Mucosa of gallbladder (tissue), 1 donor: ENCODE results near the gene THBS2. TPM values are rescaled to one million over a fixed set of nuclear protein-coding genes. Genes with fewer than 3 reads are reported as not detected.
"Not testable (repeated sequence)": the region's sequence is repeated elsewhere in the genome, so short reads cannot be mapped to it uniquely, and the experiment has no call there.

Experiments used
- DNase-seq: peaks from one replicate; pipeline ENCODE4 v3.0.0-alpha.2; 2020; ENCODE audit warnings: low spot score
- total RNA-seq: library from RNA; stranded (reverse); gene quantifications from one replicate; pipeline ENCODE4 v1.2.1, GENCODE V29; 2021
- donor health status: DM: no; HTN: no; CAD: no.

Gene THBS2
- total RNA-seq, 1 donor from 2014 or later: 21.9 TPM

GRCh38 chr6:169230946-169231789 lies 22.5 kb downstream of the THBS2 start:
- DNase-seq: no peak

GRCh38 chr6:169230322-169230665 lies 23.4 kb downstream of the THBS2 start:
- no peak for DNase-seq

- DNase-seq: peak; percentile 9
These were observed 23.9 kb downstream of the THBS2 start for GRCh38 chr6:169229615-169230321.

GRCh38 chr6:169227116-169227515 lies 26.5 kb downstream of the THBS2 start:
- DNase-seq: no peak

- DNase-seq: no peak
These were observed 27.8 kb downstream of the THBS2 start for GRCh38 chr6:169225887-169226286.

- no peak for DNase-seq
These were observed 28.5 kb downstream of the THBS2 start for GRCh38 chr6:169225131-169225576.

GRCh38 chr6:169224716-169225115 lies 28.9 kb downstream of the THBS2 start:
- no peak for DNase-seq

- no peak for DNase-seq
These were observed 29.4 kb downstream of the THBS2 start for GRCh38 chr6:169224185-169224695.

GRCh38 chr6:169223006-169223405 lies 30.6 kb downstream of the THBS2 start:
- DNase-seq: no peak

GRCh38 chr6:169222126-169222525 lies 31.5 kb downstream of the THBS2 start:
- no peak for DNase-seq

- no peak for DNase-seq
These were observed 32.4 kb downstream of the THBS2 start for GRCh38 chr6:169221264-169221663.

GRCh38 chr6:169220068-169220964 lies 33.3 kb downstream of the THBS2 start:
- DNase-seq: no peak

- DNase-seq: no peak
These were observed 35.7 kb downstream of the THBS2 start for GRCh38 chr6:169217972-169218371.

- no peak for DNase-seq
These were observed 36.8 kb downstream of the THBS2 start for GRCh38 chr6:169216830-169217229.

- DNase-seq: no peak
These were observed 38.4 kb downstream of the THBS2 start for GRCh38 chr6:169215201-169215681.

GRCh38 chr6:169214789-169215188 lies 38.9 kb downstream of the THBS2 start:
- not testable (repeated sequence) for DNase-seq

GRCh38 chr6:169213814-169214520 lies 39.7 kb downstream of the THBS2 start:
- no peak for DNase-seq

GRCh38 chr6:169212897-169213813 lies 40.5 kb downstream of the THBS2 start:
- peak; percentile 92 for DNase-seq

- DNase-seq: no peak
These were observed 41.2 kb downstream of the THBS2 start for GRCh38 chr6:169212436-169212835.

- DNase-seq: no peak
These were observed 41.8 kb downstream of the THBS2 start for GRCh38 chr6:169211881-169212280.
